Right lobe of liver (tissue), 6 donors: ENCODE data around the gene TXNIP. TPM values are rescaled to one million over a fixed set of nuclear protein-coding genes. Genes with fewer than 3 reads are reported as not detected.

ENCODE experiments used
- ATAC-seq, 4 donors: fragments of 200-7000 bp; cut with Tn5 transposase; one replicate each; pipeline ENCODE4 v1.9.1; 2020; ENCODE audit warnings: mild to moderate bottlenecking in 4 of 4, moderate library complexity in 4 of 4
- DNase-seq, 3 donors: peaks; one replicate each; pipeline ENCODE4 v3.0.0-alpha.2; 2020
- H3K27ac ChIP-seq, 3 donors: fragments of 200-600 bp; one replicate each; pipeline ENCODE4 v1.8.0; 2022
- H3K27me3 ChIP-seq, 2 donors: fragments of 200-600 bp; one replicate each; pipeline ENCODE4 v1.8.0; 2022
- H3K36me3 ChIP-seq, 4 donors: fragments of 200-600 bp; sonication (generic) in 1 of 4; one replicate each; pipeline versions ENCODE4 v1.5.1 to v1.8.0; 2017 to 2022; ENCODE audit warnings: control low read depth in 1 of 4
- H3K4me1 ChIP-seq, 4 donors: fragments of 200-600 bp; sonication (generic) in 1 of 4; one replicate each; pipeline versions ENCODE4 v1.5.1 to v1.8.0; 2017 to 2022; ENCODE audit warnings: control low read depth in 1 of 4
- H3K4me3 ChIP-seq, 3 donors: fragments of 200-600 bp; one replicate each; pipeline ENCODE4 v1.8.0; 2022
- H3K9me3 ChIP-seq, 4 donors: fragments of 200-600 bp; sonication (generic) in 1 of 4; one replicate each; pipeline versions ENCODE4 v1.5.1 to v1.8.0; 2017 to 2022; ENCODE audit warnings: control low read depth in 1 of 4
- CTCF ChIP-seq, 4 donors: fragments of 200-600 bp in 3 of 4; fragments of 450-650 bp in 1 of 4; IDR thresholded peaks; one replicate each; pipeline versions ENCODE4 v1.5.1 to v1.8.0; 2016 to 2022; ENCODE audit warnings: antibody characterized with exemption in 4 of 4, mild to moderate bottlenecking in 2 of 4
- POLR2A ChIP-seq: fragments of 450-650 bp; IDR thresholded peaks from one replicate; pipeline ENCODE4 v1.6.1; 2017; ENCODE audit warnings: antibody characterized with exemption, mild to moderate bottlenecking
- WGBS: methylation state at CpG from one replicate; pipeline ENCODE4 v1.1.6; 2018; ENCODE audit warnings: low coverage, low lambda C conversion rate; ENCODE audit not compliant: insufficient coverage; ENCODE audit errors: missing lambda C conversion rate; 5-methylcytosine and 5-hydroxymethylcytosine counted together
- intact Hi-C, 2 donors: fragments of 100-400 bp; cut with DNase I; formaldehyde crosslinking; loops; one replicate each; pipeline versions ENCODE4 v1.11.2 to v1.14.1; 2022
- total RNA-seq, 6 experiments: library from RNA; depleted of rRNA in 2 of 6; stranded (reverse); fragments of >200 nt in 2 of 6; fragmentation: NEBNext Ultra II Directional in 3 of 6; extraction: Animal tissue kit (Norgen Biotek cat#: 25700) in 3 of 6; gene quantifications; one replicate each; pipeline versions ENCODE4 v1.1.0 to v1.2.4, GENCODE V29; 2016 to 2023
- donor health status: DM: no; HTN: yes; CAD: no.
- donor health status: DM: no; HTN: no; CAD: no.
- donor health status: DM: no; HTN: no; CAD: no.
- donor health status: DM: no; HTN: yes; CAD: no.
- donor health status: DM: no; HTN: yes; CAD: no.

TXNIP gene
- total RNA-seq, 6 experiments from 2014 or later = 56.3 to 398 (median 134) TPM

GRCh38 chr1:146021050-146021445 is 24.7 kb upstream of the TXNIP start:
- Histone ChIP-seq H3K4me3 (peak overlapping the region; percentile 40 to 58 (median 56)), H3K4me1 (peaks cover 0 to 12% (median 0%) of the 10 kb centered on the region in 4 donors), H3K27me3 (no peaks in the 10 kb centered on the region), H3K27ac (peak overlapping the region; percentile 83 to 91 (median 89)), H3K9me3 (no peaks in the 10 kb centered on the region), H3K36me3 (peaks cover 0 to 16% (median 0%) of the 10 kb centered on the region in 4 donors)
- DNase-seq (no peak), ATAC-seq (peak in 3 of 4 donors; percentile 11 to 51 (median 15))
- 11% methylated on average over 1 of the region's 1 CpG for WGBS
- intact Hi-C loops = no loop called here
- TF ChIP-seq CTCF (IDR thresholded peaks at IDR 0.05) (no peak), POLR2A (no peak)

GRCh38 chr1:146020058-146021049 is 24.0 kb upstream of the TXNIP start:
- TF ChIP-seq CTCF (IDR thresholded peaks at IDR 0.05) (no peak), POLR2A (peak; percentile 85)

GRCh38 chr1:146019231-146020057 is 23.1 kb upstream of the TXNIP start:
- H3K27me3 ChIP-seq = no peaks in the 10 kb centered on the region
- DNase-seq = peak; percentile 62 to 78 (median 72)

More at GRCh38 chr1:146020058-146021049, 24.0 kb upstream of the TXNIP start:
- intact Hi-C loops = no loop called here
- WGBS = 36% methylated on average over 4 of the region's 4 CpGs
- ATAC-seq (peak; percentile 72 to 83 (median 78)), DNase-seq (peak; percentile 57 to 92 (median 81))
- Histone ChIP-seq H3K9me3 (no peaks in the 10 kb centered on the region), H3K27me3 (no peaks in the 10 kb centered on the region), H3K4me3 (peak overlapping the region; percentile 40 to 58 (median 56)), H3K4me1 (peaks cover 0 to 12% (median 0%) of the 10 kb centered on the region in 4 donors), H3K36me3 (peaks cover 0 to 16% (median 0%) of the 10 kb centered on the region in 4 donors), H3K27ac (peak overlapping the region; percentile 83 to 91 (median 89))

More at GRCh38 chr1:146019231-146020057, 23.1 kb upstream of the TXNIP start:
- WGBS = 19% methylated on average over 19 of the region's 43 CpGs
- peaks cover 0 to 16% (median 0%) of the 10 kb centered on the region in 4 donors for H3K36me3 ChIP-seq
- peak overlapping the region; percentile 83 to 91 (median 89) for H3K27ac ChIP-seq
- peak overlapping the region; percentile 40 to 58 (median 56) for H3K4me3 ChIP-seq
- TF ChIP-seq CTCF (IDR thresholded peaks at IDR 0.05) = no peak
- TF ChIP-seq POLR2A = peak; percentile 33
- no peaks in the 10 kb centered on the region for H3K9me3 ChIP-seq
- H3K4me1 ChIP-seq = peaks cover 0 to 12% (median 0%) of the 10 kb centered on the region in 4 donors
- ATAC-seq = peak; percentile 47 to 61 (median 60)
- intact Hi-C loops = loop anchor here (5.0 to 10.0 kb wide), 2 partner anchors 175 to 177 kb away; partner anchors contain the start of gene NUDT17 (in 1 of the 2)
